Heart left ventricle (tissue), 16 donors: Measurements from ENCODE around the gene PGD. TPM values are rescaled to one million over a fixed set of nuclear protein-coding genes. Genes with fewer than 3 reads are reported as not detected.
"Not testable (repeated sequence)": the region's sequence is repeated elsewhere in the genome, so short reads cannot be mapped to it uniquely, and the experiment has no call there.

Source experiments
- ATAC-seq, 4 donors: fragments of 200-7000 bp; cut with Tn5 transposase; one replicate each; pipeline ENCODE4 v1.9.1; 2020 to 2022; ENCODE audit warnings: moderate library complexity in 4 of 4, mild to moderate bottlenecking in 3 of 4, moderate number of reproducible peaks in 1 of 4
- DNase-seq, 5 donors: peaks; one replicate each; pipeline ENCODE4 v3.0.0-alpha.2; 2020
- H3K27ac ChIP-seq, 12 donors: fragments of 200-600 bp; sonication (generic) in 4 of 12; one replicate each; pipeline versions ENCODE4 v1.5.0 to v1.8.0; 2016 to 2022; ENCODE audit warnings: mild to moderate bottlenecking in 2 of 12
- H3K27me3 ChIP-seq, 9 donors: fragments of 200-600 bp; sonication (generic) in 2 of 9; one replicate each; pipeline versions ENCODE4 v1.5.1 to v1.8.0; 2016 to 2022; ENCODE audit warnings: mild to moderate bottlenecking in 3 of 9
- H3K36me3 ChIP-seq, 9 donors: fragments of 200-600 bp; sonication (generic) in 2 of 9; one replicate each; pipeline versions ENCODE4 v1.5.0 to v1.8.0; 2018 to 2022; ENCODE audit warnings: mild to moderate bottlenecking in 2 of 9
- H3K4me1 ChIP-seq, 12 donors: fragments of 200-600 bp; sonication (generic) in 4 of 12; one replicate each; pipeline versions ENCODE4 v1.5.0 to v1.8.0; 2016 to 2022; ENCODE audit warnings: mild to moderate bottlenecking in 3 of 12
- H3K4me3 ChIP-seq, 12 donors: fragments of 200-600 bp; sonication (generic) in 4 of 12; one replicate each; pipeline versions ENCODE4 v1.5.0 to v1.8.0; 2017 to 2022; ENCODE audit warnings: mild to moderate bottlenecking in 9 of 12, moderate library complexity in 4 of 12
- H3K9me3 ChIP-seq, 12 donors: fragments of 200-600 bp; sonication (generic) in 4 of 12; one replicate each; pipeline versions ENCODE4 v1.5.0 to v1.8.0; 2016 to 2022; ENCODE audit warnings: mild to moderate bottlenecking in 1 of 12
- POLR2A ChIP-seq, 2 donors: fragments of 450-650 bp; IDR thresholded peaks; one replicate each; pipeline ENCODE4 v1.6.1; 2017; ENCODE audit warnings: antibody characterized with exemption in 2 of 2, mild to moderate bottlenecking in 2 of 2, moderate library complexity in 2 of 2
- WGBS, 4 donors: extraction: QIAGEN DNeasy Blood & Tissue Kit in 2 of 4; methylation state at CpG; one replicate each; pipeline versions ENCODE4 v1.1.5 to v1.1.7; 2013 to 2018; 5-methylcytosine and 5-hydroxymethylcytosine counted together
- intact Hi-C, 10 donors: fragments of 100-400 bp; cut with DNase I; formaldehyde crosslinking; loops; one replicate each; pipeline versions ENCODE4 v1.11.1 to v1.14.2; 2022
- polyA plus RNA-seq, 2 donors: library from polyadenylated mRNA; stranded (reverse); fragments of 200-250 nt; gene quantifications; one replicate each; pipeline ENCODE4 v1.2.3, GENCODE V29; 2013
- total RNA-seq, 9 donors: library from RNA; depleted of rRNA in 2 of 9; stranded (reverse); fragments of >200 nt in 2 of 9; fragmentation: NEBNext Ultra II Directional in 3 of 9; extraction: Animal tissue kit (Norgen Biotek cat#: 25700) in 3 of 9; gene quantifications; one replicate each; pipeline versions ENCODE4 v1.1.0 to v1.2.4, GENCODE V29; 2016 to 2023
- TF ChIP-seq, protein P1 (sequence below), 12 donors: fragments of 200-600 bp; sonication (generic) in 4 of 12; IDR thresholded peaks; one replicate each; pipeline versions ENCODE4 v1.5.0 to v1.8.0; 2018 to 2022; ENCODE audit warnings: antibody characterized with exemption in 12 of 12, mild to moderate bottlenecking in 5 of 12
- donor health status: ischemic (EF 13 %, LVEDD 7.1; RV severe dilation, severe dysfunction).
- donor health status: healthy with polysubstance abuse.
- donor health status: DM: no; HTN: yes; CAD: no.
- donor health status: DM: no; HTN: no; CAD: no.
- donor health status: ischemic (EF 25% LVEDD 6.9; RV normal size, moderate dysfunction).
- donor health status: ischemic (EF 25% LVEDD 5.7; RV mildly dilated, moderate dysfunction).
- donor health status: healthy.
- donor health status: DM: yes; HTN: yes; CAD: no.
- donor health status: ischemic (EF 35%, LVEDD 5.7; RV mildly dilated, moderate dysfunction).
- donor health status: nonischemic (EF 11% LVEDD 7.7; RV severe dilation, severe dysfunction).
- donor health status: DM: yes; HTN: yes; CAD: no.
- donor health status: PGD.
- donor health status: ischemic (EF 29% LVEDD 5.4; RV normal size, mild dysfunction).
- donor health status: nonischemic (EF 23%, LVEDD 6.1; RV moderate dilation, normal function).

Gene PGD
- total and polyA plus RNA-seq, 11 donors, result 13.3 to 95.2 (median 30.9) TPM

DNA sequence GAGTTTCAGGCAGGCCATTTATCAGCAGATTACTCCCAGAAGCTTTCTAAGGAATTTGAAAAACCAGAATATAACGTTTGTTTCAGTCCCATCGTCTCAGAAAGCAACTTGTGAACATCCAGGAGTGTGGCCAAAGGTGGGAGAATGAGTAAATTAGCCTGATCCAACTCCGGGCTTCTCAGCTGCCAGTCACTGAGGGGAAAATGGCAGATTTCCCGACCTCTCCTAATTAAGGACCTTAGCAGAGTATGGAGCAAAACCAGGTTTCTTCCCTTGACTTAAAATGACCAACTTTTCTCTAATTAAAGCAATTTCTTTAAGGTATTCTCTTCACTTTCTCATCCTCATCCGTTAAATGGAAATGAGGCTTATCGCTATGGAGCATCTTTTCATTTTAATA is 52.0 kb downstream of the PGD start:
- no peak for DNase-seq
- Histone ChIP-seq H3K4me1 (peaks cover 0 to 11% (median 3%) of the 10 kb centered on the region in 12 donors), H3K27ac (peak overlapping the region in 1 of 12 donors; percentile 10), H3K4me3 (peak overlapping the region in 1 of 12 donors; percentile 22), H3K27me3 (no peaks in the 10 kb centered on the region), H3K36me3 (no peaks in the 10 kb centered on the region), H3K9me3 (no peaks in the 10 kb centered on the region)
- ATAC-seq, result no peak
- intact Hi-C loops, result no loop called here
- TF ChIP-seq POLR2A (IDR thresholded peaks at IDR 0.05), result no peak
- TF ChIP-seq, protein P1, sequence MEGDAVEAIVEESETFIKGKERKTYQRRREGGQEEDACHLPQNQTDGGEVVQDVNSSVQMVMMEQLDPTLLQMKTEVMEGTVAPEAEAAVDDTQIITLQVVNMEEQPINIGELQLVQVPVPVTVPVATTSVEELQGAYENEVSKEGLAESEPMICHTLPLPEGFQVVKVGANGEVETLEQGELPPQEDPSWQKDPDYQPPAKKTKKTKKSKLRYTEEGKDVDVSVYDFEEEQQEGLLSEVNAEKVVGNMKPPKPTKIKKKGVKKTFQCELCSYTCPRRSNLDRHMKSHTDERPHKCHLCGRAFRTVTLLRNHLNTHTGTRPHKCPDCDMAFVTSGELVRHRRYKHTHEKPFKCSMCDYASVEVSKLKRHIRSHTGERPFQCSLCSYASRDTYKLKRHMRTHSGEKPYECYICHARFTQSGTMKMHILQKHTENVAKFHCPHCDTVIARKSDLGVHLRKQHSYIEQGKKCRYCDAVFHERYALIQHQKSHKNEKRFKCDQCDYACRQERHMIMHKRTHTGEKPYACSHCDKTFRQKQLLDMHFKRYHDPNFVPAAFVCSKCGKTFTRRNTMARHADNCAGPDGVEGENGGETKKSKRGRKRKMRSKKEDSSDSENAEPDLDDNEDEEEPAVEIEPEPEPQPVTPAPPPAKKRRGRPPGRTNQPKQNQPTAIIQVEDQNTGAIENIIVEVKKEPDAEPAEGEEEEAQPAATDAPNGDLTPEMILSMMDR (IDR thresholded peaks at IDR 0.05), result no peak
- 38 to 50% (median 46%) methylated on average over 6 of the region's 6 CpGs for WGBS, 4 donors

DNA sequence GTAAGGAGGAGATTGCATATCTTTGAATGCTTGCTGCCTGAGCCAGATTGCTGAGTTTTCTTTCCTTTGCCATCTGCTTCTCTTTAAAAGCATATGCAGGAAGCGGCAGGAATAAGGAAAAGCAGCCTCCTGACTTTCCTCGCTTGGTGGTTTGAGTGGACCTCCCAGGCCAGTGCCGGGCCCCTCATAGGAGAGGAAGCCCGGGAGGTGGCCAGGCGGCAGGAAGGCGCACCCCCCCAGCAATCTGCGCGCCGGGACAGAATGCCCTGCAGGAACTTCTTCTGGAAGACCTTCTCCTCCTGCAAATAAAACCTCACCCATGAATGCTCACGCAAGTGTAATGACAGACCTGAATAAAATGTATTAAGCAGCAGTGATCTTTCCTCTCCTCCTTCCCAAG is 52.4 kb downstream of the PGD start:
- ATAC-seq, result peak in 2 of 4 donors; percentile 38 to 60
- Histone ChIP-seq H3K27me3 (no peaks in the 10 kb centered on the region), H3K4me3 (peak overlapping the region in 2 of 12 donors; percentile 0 to 22), H3K4me1 (peaks cover 0 to 11% (median 3%) of the 10 kb centered on the region in 12 donors), H3K27ac (peak overlapping the region in 1 of 12 donors; percentile 10), H3K36me3 (no peaks in the 10 kb centered on the region), H3K9me3 (no peaks in the 10 kb centered on the region)
- TF ChIP-seq POLR2A (IDR thresholded peaks at IDR 0.05), result no peak
- TF ChIP-seq, protein P1 (IDR thresholded peaks at IDR 0.05), result no peak
- intact Hi-C loops, result no loop called here
- DNase-seq, result no peak
- WGBS, 4 donors, result 17 to 24% (median 24%) methylated on average over 10 of the region's 10 CpGs

DNA sequence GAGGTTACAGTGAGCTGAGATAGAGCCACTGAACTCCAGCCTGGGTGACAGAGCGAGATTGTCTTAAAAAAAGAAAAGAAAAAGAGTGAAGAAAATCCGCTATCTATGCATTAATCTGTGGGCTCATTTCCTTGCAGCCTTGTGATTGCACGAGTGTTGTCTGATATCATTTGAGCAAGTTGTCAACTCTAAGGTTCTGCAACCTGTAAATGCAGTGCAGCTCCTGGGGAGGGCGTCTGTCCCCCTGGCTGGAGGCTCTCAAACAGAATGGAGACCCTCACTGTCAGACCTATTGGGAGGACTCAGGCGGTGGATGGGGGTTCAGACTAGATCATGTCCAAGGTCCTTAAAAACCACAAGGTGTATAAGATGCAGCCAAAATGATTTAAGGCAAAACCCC is 57.2 kb downstream of the PGD start:
- Histone ChIP-seq H3K27ac (no peak overlapping the region), H3K9me3 (no peaks in the 10 kb centered on the region), H3K36me3 (peaks cover 0 to 15% (median 9%) of the 10 kb centered on the region in 9 donors), H3K4me1 (peaks cover 0 to 25% (median 2%) of the 10 kb centered on the region in 12 donors), H3K27me3 (no peaks in the 10 kb centered on the region), H3K4me3 (no peak overlapping the region)
- ATAC-seq (no peak), DNase-seq (no peak)
- intact Hi-C loops, result no loop called here
- 83 to 89% (median 86%) methylated on average over 5 of the region's 5 CpGs for WGBS, 4 donors
- no peak for TF ChIP-seq POLR2A (IDR thresholded peaks at IDR 0.05)
- TF ChIP-seq, protein P1 (IDR thresholded peaks at IDR 0.05), result no peak

DNA sequence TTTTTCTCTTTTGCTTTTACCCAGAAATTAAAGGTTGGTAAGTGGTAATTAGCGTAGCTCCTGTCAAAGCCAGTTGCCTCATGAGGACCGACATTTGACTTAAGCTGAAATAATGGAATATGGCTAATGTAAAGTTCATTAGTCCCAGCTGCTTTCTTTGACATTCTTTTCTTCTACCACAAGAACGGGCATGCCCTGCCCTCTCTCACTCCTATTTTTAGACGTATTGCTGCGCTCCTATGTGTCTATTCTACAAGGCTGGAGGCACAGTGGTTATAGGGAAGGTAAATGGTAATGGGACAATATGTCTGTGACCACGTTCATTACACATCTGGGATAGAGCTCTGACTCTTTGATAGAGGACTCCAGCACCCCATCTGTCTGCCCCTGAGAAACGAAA is 57.8 kb downstream of the PGD start:
- Histone ChIP-seq H3K27ac (peak overlapping the region in 1 of 12 donors; percentile 33), H3K36me3 (peaks cover 0 to 21% (median 15%) of the 10 kb centered on the region in 9 donors), H3K4me1 (peaks cover 0 to 19% (median 0%) of the 10 kb centered on the region in 12 donors), H3K27me3 (no peaks in the 10 kb centered on the region), H3K9me3 (no peaks in the 10 kb centered on the region), H3K4me3 (no peak overlapping the region)
- DNase-seq, result peak in 1 of 5 donors; percentile 3
- no peak for TF ChIP-seq POLR2A (IDR thresholded peaks at IDR 0.05)
- TF ChIP-seq, protein P1 (IDR thresholded peaks at IDR 0.05), result no peak
- intact Hi-C loops, result no loop called here
- 56 to 65% (median 60%) methylated on average over 7 of the region's 7 CpGs for WGBS, 4 donors
- peak in 3 of 4 donors; percentile 46 to 61 (median 54) for ATAC-seq

DNA sequence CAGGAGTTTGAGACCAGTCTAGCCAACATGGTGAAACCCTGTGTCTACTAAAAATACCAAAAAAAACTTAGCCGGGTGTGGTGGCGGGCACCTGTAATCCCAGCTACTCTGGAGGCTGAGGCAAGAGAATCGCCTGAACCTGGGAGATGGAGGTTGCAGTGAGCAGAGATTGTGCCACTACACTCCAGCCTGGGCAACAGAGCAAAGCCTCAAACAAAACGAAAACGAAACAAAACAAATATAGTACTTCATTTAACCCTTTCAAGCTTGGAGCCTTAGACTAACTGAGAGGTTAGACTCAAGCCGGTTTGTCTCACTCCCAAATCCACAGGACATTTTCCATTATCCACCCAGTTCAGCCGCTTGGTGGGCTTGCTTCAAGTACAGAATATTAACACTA is 58.6 kb downstream of the PGD start:
- DNase-seq, H3K9me3 ChIP-seq, H3K27me3 ChIP-seq, ATAC-seq, intact Hi-C loops: not testable (repeated sequence)
- Histone ChIP-seq H3K4me3 (peak overlapping the region in 1 of 12 donors; percentile 22), H3K27ac (peak overlapping the region in 1 of 12 donors; percentile 20), H3K4me1 (peaks cover 0 to 18% (median 0%) of the 10 kb centered on the region in 12 donors), H3K36me3 (peaks cover 2 to 29% (median 23%) of the 10 kb centered on the region in 9 donors)
- WGBS, 4 donors, result 64 to 70% (median 67%) methylated on average over 7 of the region's 7 CpGs
